ENCODE data around the gene SMIM1.
"Not testable (repeated sequence)": the region's sequence is repeated elsewhere in the genome, so short reads cannot be mapped to it uniquely, and the experiment has no call there.

SMIM1 gene, protein sequence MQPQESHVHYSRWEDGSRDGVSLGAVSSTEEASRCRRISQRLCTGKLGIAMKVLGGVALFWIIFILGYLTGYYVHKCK

GRCh38 chr1:3772715-3773571 is at the start of gene SMIM1:
Gene SMIM1, plus strand, starts transcription at chr1:3772749. Its CDS starts 2,625 bp downstream, at chr1:3775374.
- no peaks in the 10 kb centered on the region for H3K36me3 Mint-ChIP-seq
- peak within 1 kb of the TSS; percentile 76 for H3K4me3 Mint-ChIP-seq
- no peaks in the 10 kb centered on the region for H3K9me3 Mint-ChIP-seq
- ATAC-seq: no peak
- peaks cover 22% of the 10 kb centered on the region for H3K4me1 Mint-ChIP-seq
- peak within 1 kb of the TSS; percentile 69 for H3K27ac Mint-ChIP-seq
- peak in 1 of 2 donors; percentile 59 for DNase-seq (ENCODE audit: low spot score in 2 of 2)

DNA sequence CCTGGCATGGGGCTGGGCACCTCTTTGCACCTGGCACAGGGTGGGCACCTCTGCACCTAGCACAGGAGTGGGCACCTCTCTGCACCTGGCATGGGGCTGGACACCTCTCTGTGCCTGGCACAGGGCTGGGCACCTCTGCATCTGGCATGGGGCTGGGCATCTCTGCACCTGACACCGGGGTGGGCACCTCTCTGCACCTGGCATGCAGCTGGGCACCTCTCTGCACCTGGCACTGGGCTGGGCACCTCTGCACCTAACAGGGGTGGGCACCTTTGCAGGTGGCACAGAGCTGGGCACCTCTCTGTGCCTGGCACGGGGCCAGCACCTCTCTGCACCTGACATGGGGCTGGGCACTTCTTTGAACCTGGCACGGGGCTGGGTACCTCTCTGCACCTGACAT is 49.7 kb upstream of the SMIM1 start:
- no peak overlapping the region for H3K4me3 Mint-ChIP-seq
- ATAC-seq (no peak), DNase-seq (ENCODE audit: low spot score in 2 of 2) (no peak)
- no peak overlapping the region for H3K27ac Mint-ChIP-seq
- no peaks in the 10 kb centered on the region for H3K9me3 Mint-ChIP-seq
- peaks cover 9% of the 10 kb centered on the region for H3K36me3 Mint-ChIP-seq
- peaks cover 13% of the 10 kb centered on the region for H3K4me1 Mint-ChIP-seq

DNA sequence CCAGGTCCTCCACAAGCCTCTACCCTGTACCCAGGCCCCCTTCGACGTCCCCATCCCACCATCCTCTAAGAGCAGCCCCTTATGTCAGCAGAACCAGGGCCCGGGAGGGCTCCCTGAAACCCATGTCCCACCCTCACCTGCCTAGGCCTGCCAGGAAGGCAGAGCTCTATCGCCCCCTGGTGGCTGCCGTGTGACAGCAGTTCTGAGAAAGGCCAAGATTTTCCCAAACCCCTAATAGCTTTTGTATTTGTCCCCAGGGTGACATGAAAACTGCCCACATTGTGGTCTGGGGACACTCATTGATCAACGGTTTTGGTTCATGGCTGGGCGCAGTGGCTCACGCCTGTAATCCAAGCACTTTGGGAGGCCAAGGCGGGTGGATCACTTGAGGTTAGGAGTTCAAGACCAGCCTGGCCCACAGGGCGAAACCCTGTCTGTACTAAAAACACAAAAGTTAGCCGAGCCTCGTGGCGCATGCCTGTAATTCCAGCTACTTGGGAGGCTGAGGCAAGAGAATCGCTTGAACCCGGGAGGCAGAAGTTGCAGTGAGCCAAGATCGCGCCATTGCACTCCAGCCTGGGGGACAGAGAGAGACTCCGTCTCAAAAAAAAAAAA is 48.0 kb upstream of the SMIM1 start:
- peak; percentile 77 to 86 for DNase-seq (ENCODE audit: low spot score in 2 of 2)
- H3K9me3 Mint-ChIP-seq, H3K4me3 Mint-ChIP-seq, H3K36me3 Mint-ChIP-seq, H3K27ac Mint-ChIP-seq: not testable (repeated sequence)
- peaks cover 10% of the 10 kb centered on the region for H3K4me1 Mint-ChIP-seq
- peak; percentile 55 for ATAC-seq

- Mint-ChIP-seq H3K36me3 (peaks cover 5% of the 10 kb centered on the region), H3K4me3 (no peak overlapping the region), H3K27ac (no peak overlapping the region), H3K4me1 (peaks cover 4% of the 10 kb centered on the region), H3K9me3 (no peaks in the 10 kb centered on the region)
- DNase-seq (ENCODE audit: low spot score in 2 of 2) (no peak), ATAC-seq (no peak)
Measured at GRCh38 chr1:3725366-3725765, 47.2 kb upstream of the SMIM1 start.

DNA sequence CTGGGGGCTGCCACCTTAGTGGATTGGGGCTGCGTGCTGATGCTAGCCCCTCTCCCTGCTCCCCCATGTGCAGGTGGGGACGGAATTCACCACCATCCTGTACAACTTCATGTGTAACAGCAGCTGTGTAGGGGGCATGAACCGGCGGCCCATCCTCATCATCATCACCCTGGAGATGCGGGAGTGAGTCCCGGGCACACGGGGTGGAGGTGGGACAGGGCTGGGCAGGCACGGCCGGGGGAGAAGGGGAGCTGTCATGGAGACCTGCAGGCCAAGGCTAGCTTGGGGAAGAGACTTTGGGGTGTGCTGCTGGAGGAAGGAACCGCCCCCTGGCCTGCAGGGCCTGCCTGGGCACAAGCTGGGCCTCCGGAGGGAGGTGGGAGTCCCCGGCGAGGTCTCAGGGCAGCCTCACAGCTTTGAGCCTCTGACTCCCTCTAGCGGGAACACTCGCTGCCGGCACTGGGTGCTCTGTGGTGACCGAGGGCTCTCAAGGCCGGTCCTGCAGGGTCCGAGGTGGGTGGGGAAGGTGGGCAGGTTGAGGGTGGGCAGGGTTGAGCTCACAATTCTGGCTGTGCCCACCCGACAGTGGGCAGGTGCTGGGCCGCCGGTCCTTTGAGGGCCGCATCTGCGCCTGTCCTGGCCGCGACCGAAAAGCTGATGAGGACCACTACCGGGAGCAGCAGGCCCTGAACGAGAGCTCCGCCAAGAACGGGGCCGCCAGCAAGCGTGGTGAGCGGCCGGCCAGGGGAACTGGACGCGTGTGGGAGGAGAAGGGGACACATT is 45.3 kb upstream of the SMIM1 start:
- ATAC-seq (peak; percentile 39), DNase-seq (ENCODE audit: low spot score in 2 of 2) (no peak)
- H3K36me3 Mint-ChIP-seq: peaks cover 5% of the 10 kb centered on the region
- no peaks in the 10 kb centered on the region for H3K4me1 Mint-ChIP-seq
- no peak overlapping the region for H3K4me3 Mint-ChIP-seq
- H3K9me3 Mint-ChIP-seq: no peaks in the 10 kb centered on the region
- H3K27ac Mint-ChIP-seq: no peak overlapping the region

GRCh38 chr1:3727825-3728776 is 44.4 kb upstream of the SMIM1 start:
- Mint-ChIP-seq H3K27ac (no peak overlapping the region), H3K9me3 (no peaks in the 10 kb centered on the region), H3K4me1 (no peaks in the 10 kb centered on the region), H3K4me3 (no peak overlapping the region), H3K36me3 (peaks cover 5% of the 10 kb centered on the region)
- DNase-seq (ENCODE audit: low spot score in 2 of 2) (no peak), ATAC-seq (no peak)

DNA sequence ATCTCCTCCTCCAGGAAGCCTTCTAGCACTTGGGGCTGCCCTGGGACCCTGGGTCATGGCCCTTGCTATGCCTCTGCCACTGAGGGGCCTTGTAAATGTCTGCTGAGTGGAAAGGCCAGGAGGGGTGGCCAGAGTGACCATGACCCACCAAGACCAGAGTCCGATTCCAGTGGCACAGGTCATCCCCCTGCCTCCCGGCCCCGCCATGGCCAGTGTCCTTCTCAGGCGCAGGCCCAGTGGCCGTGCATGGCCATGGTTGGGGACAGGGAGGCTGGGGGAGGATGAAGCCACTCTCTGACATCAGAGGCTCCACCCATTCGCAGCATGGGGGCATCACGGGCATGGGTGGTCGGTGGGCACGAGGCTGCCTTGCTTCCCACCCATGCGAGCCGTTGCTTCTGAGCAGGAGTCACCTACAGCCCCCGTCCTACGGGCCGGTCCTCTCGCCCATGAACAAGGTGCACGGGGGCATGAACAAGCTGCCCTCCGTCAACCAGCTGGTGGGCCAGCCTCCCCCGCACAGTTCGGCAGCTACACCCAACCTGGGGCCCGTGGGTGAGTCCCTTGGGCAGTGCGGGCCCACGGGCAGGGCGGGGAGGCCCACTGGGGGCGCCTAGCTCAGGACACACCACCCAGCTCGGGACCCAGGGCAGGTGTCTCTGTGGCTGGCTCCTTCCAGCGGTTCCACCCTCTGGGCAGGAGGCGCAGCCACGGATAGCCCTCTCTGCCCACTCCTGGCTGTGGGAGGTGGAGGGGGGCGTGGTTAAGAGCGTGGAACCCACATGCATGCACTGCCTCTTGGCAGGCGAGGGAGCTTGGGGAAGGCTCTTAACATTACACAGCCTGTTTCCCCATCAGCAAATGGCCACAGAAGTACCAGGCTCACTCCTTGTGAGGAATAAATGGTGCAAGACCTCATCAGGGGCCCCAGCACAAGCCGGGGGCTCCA is 42.7 kb upstream of the SMIM1 start:
- H3K27ac Mint-ChIP-seq: no peak overlapping the region
- peak; percentile 14 for ATAC-seq
- no peaks in the 10 kb centered on the region for H3K4me1 Mint-ChIP-seq
- no peak for DNase-seq (ENCODE audit: low spot score in 2 of 2)
- H3K36me3 Mint-ChIP-seq: no peaks in the 10 kb centered on the region
- no peaks in the 10 kb centered on the region for H3K9me3 Mint-ChIP-seq
- H3K4me3 Mint-ChIP-seq: no peak overlapping the region

DNA sequence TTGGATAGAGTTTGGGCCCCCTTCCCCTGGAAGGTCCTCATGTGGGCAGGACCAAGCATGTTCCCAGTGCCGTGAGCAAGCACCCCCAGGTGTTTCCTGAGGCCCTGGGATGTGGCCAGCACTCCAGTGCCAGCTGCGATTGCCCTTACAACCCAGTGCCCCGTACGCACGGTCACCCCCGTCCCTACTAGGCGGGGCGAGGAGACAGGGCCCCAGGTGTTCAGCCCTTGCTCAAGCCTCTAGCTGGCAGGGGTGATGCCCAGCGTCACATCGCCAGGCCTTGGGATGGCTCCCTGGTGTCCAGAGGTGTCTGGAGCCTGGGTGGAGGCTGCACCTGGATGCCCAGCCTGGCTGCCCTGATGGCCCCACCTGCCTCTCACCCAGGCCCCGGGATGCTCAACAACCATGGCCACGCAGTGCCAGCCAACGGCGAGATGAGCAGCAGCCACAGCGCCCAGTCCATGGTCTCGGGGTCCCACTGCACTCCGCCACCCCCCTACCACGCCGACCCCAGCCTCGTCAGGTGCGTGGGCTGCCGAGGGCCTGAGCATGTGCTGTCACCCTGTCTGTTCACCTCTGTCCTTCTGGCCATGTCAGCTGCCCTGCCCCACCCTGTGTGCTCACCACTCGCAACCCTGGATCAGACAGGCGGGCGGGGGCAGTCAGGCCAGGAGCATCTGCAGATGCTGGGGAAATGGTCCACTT is 41.9 kb upstream of the SMIM1 start:
- no peak for DNase-seq (ENCODE audit: low spot score in 2 of 2)
- H3K9me3 Mint-ChIP-seq: no peaks in the 10 kb centered on the region
- H3K36me3 Mint-ChIP-seq: no peaks in the 10 kb centered on the region
- ATAC-seq: no peak
- H3K4me3 Mint-ChIP-seq: no peak overlapping the region
- H3K27ac Mint-ChIP-seq: no peak overlapping the region
- H3K4me1 Mint-ChIP-seq: no peaks in the 10 kb centered on the region

DNA sequence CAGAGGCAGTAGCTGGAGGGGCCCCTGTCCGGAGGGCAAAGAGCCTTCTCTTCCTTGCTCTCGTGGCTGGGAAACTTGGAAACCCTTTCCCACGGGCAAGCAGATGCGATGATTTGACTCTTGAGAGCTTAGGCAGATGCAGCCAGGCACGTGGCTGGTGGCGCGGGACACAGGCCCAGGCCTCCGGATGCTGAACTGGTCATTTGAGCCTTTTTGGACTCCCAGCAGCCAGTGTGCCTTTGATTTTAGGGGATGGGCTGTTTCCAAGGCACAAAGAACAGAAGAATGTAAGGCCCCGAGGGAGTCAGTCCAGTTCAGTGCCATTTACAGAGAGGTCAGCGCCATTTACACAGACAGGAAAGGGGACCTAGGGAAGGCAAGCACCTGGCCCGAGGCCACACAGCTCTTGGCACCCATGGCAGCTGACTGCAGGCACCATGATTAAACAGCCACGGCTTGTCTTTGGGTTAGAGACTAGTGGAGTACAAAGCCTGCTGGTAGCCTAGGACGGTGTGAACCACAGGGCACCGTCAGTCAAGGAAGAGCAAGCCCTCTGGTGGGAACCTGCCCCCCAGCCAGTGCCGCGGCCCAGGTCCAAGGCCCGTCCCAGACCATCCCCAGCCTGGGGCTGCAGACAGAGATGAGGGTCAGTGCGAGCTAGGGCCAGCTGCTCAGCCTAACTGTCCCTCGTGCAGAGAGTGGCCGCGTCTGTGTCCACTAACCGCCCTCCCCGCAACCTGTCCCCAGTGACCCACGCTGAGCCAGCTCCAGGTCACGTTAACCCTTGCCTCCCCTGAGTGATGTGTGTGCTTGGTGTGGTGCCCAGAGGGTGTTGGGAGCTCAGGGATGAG is 40.7 kb upstream of the SMIM1 start:
- DNase-seq (ENCODE audit: low spot score in 2 of 2) (no peak), ATAC-seq (no peak)
- H3K9me3 Mint-ChIP-seq: no peaks in the 10 kb centered on the region
- no peak overlapping the region for H3K27ac Mint-ChIP-seq
- H3K4me3 Mint-ChIP-seq: no peak overlapping the region
- H3K36me3 Mint-ChIP-seq: peaks cover 11% of the 10 kb centered on the region
- no peaks in the 10 kb centered on the region for H3K4me1 Mint-ChIP-seq

DNA sequence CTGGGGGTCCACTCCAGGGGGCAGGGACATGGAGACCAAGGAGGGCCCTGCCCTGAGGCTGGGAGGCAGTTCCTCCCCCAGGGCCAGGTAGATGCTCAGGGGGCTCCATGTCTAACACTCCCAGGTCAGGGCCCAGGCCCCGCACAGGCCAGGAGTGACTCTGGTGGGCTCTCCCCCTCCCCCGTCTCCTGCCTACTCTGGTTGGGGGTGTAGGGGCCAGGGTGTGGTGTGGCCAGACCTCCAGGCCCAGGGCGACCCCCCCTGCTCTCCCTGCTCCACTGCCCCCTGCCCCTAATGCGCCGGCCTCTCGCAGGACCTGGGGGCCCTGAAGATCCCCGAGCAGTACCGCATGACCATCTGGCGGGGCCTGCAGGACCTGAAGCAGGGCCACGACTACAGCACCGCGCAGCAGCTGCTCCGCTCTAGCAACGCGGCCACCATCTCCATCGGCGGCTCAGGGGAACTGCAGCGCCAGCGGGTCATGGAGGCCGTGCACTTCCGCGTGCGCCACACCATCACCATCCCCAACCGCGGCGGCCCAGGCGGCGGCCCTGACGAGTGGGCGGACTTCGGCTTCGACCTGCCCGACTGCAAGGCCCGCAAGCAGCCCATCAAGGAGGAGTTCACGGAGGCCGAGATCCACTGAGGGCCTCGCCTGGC is 40.0 kb upstream of the SMIM1 start:
- no peak for DNase-seq (ENCODE audit: low spot score in 2 of 2)
- Mint-ChIP-seq H3K27ac (no peak overlapping the region), H3K4me3 (no peak overlapping the region), H3K9me3 (no peaks in the 10 kb centered on the region), H3K36me3 (peaks cover 19% of the 10 kb centered on the region), H3K4me1 (no peaks in the 10 kb centered on the region)
- ATAC-seq: no peak

GRCh38 chr1:3733094-3733882 is 39.3 kb upstream of the SMIM1 start:
- no peak overlapping the region for H3K27ac Mint-ChIP-seq
- DNase-seq (ENCODE audit: low spot score in 2 of 2): no peak
- peaks cover 22% of the 10 kb centered on the region for H3K36me3 Mint-ChIP-seq
- H3K4me3 Mint-ChIP-seq: no peak overlapping the region
- H3K4me1 Mint-ChIP-seq: no peaks in the 10 kb centered on the region
- no peak for ATAC-seq
- no peaks in the 10 kb centered on the region for H3K9me3 Mint-ChIP-seq

Measured in stimulated activated effector memory CD8-positive, alpha-beta T cell treated with anti-CD3 and anti-CD28 coated beads, Interleukin-12 subunit alpha, Interleukin-12 subunit beta, amount 100 ng/mL, for 72 hours (primary cell).